Suprapubic skin (tissue), 4 donors: Measurements from ENCODE around the gene TRMT61A.

Experiments used
- CTCF ChIP-seq, 2 donors: fragments of 200-600 bp in 1 of 2; fragments of 450-650 bp in 1 of 2; sonication (generic) in 1 of 2; IDR thresholded peaks; one replicate each; pipeline ENCODE4 v1.5.1; 2016 to 2019; ENCODE audit warnings: antibody characterized with exemption in 2 of 2, mild to moderate bottlenecking in 1 of 2, moderate library complexity in 1 of 2
- EP300 ChIP-seq: sonication (generic); formaldehyde crosslinking; IDR thresholded peaks from one replicate; pipeline ENCODE4 v1.6.1; 2017; ENCODE audit warnings: antibody characterized with exemption
- POLR2A ChIP-seq, 2 donors: fragments of 450-650 bp; IDR thresholded peaks; one replicate each; pipeline ENCODE4 v1.6.1; 2017; ENCODE audit warnings: antibody characterized with exemption in 2 of 2, mild to moderate bottlenecking in 2 of 2, moderate library complexity in 2 of 2
- POLR2AphosphoS5 ChIP-seq, 3 donors: sonication (generic); formaldehyde crosslinking; IDR thresholded peaks; one replicate each; pipeline ENCODE4 v1.6.1; 2017; ENCODE audit warnings: antibody characterized with exemption in 3 of 3

GRCh38 chr14:103533999-103534575 is 5.1 kb downstream of the TRMT61A start:
- TF ChIP-seq CTCF (IDR thresholded peaks at IDR 0.05) (no peak), POLR2A (IDR thresholded peaks at IDR 0.05) (no peak), POLR2AphosphoS5 (IDR thresholded peaks at IDR 0.05) (no peak), EP300 (no peak)
